ENCODE measurements around the gene CADM1.

DNA sequence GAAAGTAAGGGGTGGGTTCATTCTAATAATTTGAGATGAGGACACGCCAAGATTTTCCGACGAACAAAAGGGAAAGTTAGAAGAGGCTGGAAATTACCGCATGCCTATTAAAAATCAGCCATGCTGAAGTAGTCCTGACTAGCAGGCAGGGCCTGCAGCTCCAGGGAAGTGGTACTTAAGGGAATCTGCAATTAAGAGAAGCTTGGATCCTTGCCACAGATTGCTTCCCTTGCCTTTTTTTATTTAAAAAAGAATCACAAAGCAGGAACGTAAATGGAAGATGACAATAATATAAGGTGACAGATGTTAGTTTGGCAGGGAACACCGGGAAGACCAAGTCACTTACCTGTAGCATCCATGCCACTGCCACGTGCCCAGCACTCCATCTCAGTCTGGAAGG is 359.3 kb downstream of the CADM1 start:
- TF ChIP-seq POLR2A (IDR thresholded peaks at IDR 0.05), result no peak
- TF ChIP-seq, protein P1, sequence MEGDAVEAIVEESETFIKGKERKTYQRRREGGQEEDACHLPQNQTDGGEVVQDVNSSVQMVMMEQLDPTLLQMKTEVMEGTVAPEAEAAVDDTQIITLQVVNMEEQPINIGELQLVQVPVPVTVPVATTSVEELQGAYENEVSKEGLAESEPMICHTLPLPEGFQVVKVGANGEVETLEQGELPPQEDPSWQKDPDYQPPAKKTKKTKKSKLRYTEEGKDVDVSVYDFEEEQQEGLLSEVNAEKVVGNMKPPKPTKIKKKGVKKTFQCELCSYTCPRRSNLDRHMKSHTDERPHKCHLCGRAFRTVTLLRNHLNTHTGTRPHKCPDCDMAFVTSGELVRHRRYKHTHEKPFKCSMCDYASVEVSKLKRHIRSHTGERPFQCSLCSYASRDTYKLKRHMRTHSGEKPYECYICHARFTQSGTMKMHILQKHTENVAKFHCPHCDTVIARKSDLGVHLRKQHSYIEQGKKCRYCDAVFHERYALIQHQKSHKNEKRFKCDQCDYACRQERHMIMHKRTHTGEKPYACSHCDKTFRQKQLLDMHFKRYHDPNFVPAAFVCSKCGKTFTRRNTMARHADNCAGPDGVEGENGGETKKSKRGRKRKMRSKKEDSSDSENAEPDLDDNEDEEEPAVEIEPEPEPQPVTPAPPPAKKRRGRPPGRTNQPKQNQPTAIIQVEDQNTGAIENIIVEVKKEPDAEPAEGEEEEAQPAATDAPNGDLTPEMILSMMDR (IDR thresholded peaks at IDR 0.05), result no peak

Measured in stomach (tissue), 4 donors.